Thymus (tissue), 14 donors: Measurements from ENCODE around the gene DEF6. TPM values are rescaled to one million over a fixed set of nuclear protein-coding genes. Genes with fewer than 3 reads are reported as not detected.

Source experiments
- DNase-seq, 9 donors: peaks; one replicate each; pipeline ENCODE4 v3.0.0-alpha.2; 2013; ENCODE audit warnings: low spot score in 9 of 9, low read depth in 6 of 9, missing footprints in 1 of 9
- H3K27ac ChIP-seq, 2 donors: one replicate each; pipeline ENCODE4 v1.5.1; 2013; ENCODE audit warnings: control low read depth in 1 of 2, low read depth in 1 of 2, low read length in 1 of 2, mild to moderate bottlenecking in 1 of 2, moderate library complexity in 1 of 2
- H3K27me3 ChIP-seq, 2 donors: one replicate each; pipeline ENCODE4 v1.5.1; 2013; ENCODE audit warnings: low read length in 1 of 2; ENCODE audit not compliant: control insufficient read depth in 2 of 2, insufficient read depth in 1 of 2
- H3K36me3 ChIP-seq, 2 donors: one replicate each; pipeline ENCODE4 v1.5.1; 2013; ENCODE audit warnings: low read length in 1 of 2, mild to moderate bottlenecking in 1 of 2, moderate library complexity in 1 of 2; ENCODE audit not compliant: control insufficient read depth in 2 of 2, insufficient read depth in 2 of 2
- H3K4me1 ChIP-seq, 2 donors: one replicate each; pipeline ENCODE4 v1.5.1; 2013; ENCODE audit warnings: low read length in 2 of 2; ENCODE audit not compliant: control insufficient read depth in 2 of 2, insufficient read depth in 2 of 2
- H3K4me3 ChIP-seq, 2 donors: one replicate each; pipeline ENCODE4 v1.5.1; 2013; ENCODE audit warnings: low read length in 2 of 2, control low read depth in 1 of 2, mild to moderate bottlenecking in 1 of 2
- H3K9me3 ChIP-seq, 2 donors: one replicate each; pipeline ENCODE4 v1.5.1; 2013; ENCODE audit warnings: low read length in 1 of 2, mild to moderate bottlenecking in 1 of 2; ENCODE audit not compliant: control insufficient read depth in 2 of 2, insufficient read depth in 1 of 2
- WGBS: extraction: QIAGEN DNeasy Blood & Tissue Kit; methylation state at CpG from one replicate; pipeline ENCODE4 v1.1.7; 2013; 5-methylcytosine and 5-hydroxymethylcytosine counted together
- long read RNA-seq, 10 donors: transcript quantifications; one replicate each; lab custom pipeline, GENCODE V29; 2026
- polyA plus RNA-seq: library from polyadenylated mRNA; stranded (reverse); fragments of 200-250 nt; gene quantifications from one replicate; pipeline ENCODE4 v1.2.3, GENCODE V29; 2013
- total RNA-seq: library from RNA; stranded (reverse); fragments of 120-200 nt; gene quantifications from one replicate; pipeline ENCODE4 v1.2.4, GENCODE V29; 2013
- donor health status: healthy.

DEF6 gene
- total RNA-seq (75.7 TPM), polyA plus RNA-seq (148 TPM)
- long read RNA-seq, donor 1, partial matches to known transcripts: 0 of 2 reads
- long read RNA-seq, donor 1, other reads (novel, unspliced or antisense): 0 of 2 reads
- long read RNA-seq, donor 2: 0 reads
- long read RNA-seq, donor 3, transcript DEF6-201 (11 exons, 2,262 nt): major isoform, 18 of 36 reads
- long read RNA-seq, donor 3, partial matches to known transcripts: 17 of 36 reads
- long read RNA-seq, donor 3, other reads (novel, unspliced or antisense): 0 of 36 reads
- long read RNA-seq, donor 4, transcript DEF6-201 (11 exons, 2,262 nt): major isoform, 13 of 25 reads
- long read RNA-seq, donor 4, partial matches to known transcripts: 11 of 25 reads
- long read RNA-seq, donor 4, other reads (novel, unspliced or antisense): 0 of 25 reads
- long read RNA-seq, donor 5, transcript DEF6-201 (11 exons, 2,262 nt): major isoform, 41 of 81 reads
- long read RNA-seq, donor 5, partial matches to known transcripts: 38 of 81 reads
- long read RNA-seq, donor 5, other reads (novel, unspliced or antisense): 0 of 81 reads
- long read RNA-seq, donor 6, transcript DEF6-201 (11 exons, 2,262 nt): major isoform, 18 of 51 reads
- long read RNA-seq, donor 6, partial matches to known transcripts: 33 of 51 reads
- long read RNA-seq, donor 6, other reads (novel, unspliced or antisense): 0 of 51 reads
- long read RNA-seq, donor 7, transcript DEF6-201 (11 exons, 2,262 nt): major isoform, 6 of 34 reads
- long read RNA-seq, donor 7, partial matches to known transcripts: 27 of 34 reads
- long read RNA-seq, donor 7, other reads (novel, unspliced or antisense): 0 of 34 reads
- long read RNA-seq, donor 8, transcript DEF6-201 (11 exons, 2,262 nt): major isoform, 13 of 20 reads
- long read RNA-seq, donor 8, partial matches to known transcripts: 7 of 20 reads
- long read RNA-seq, donor 8, other reads (novel, unspliced or antisense): 0 of 20 reads
- long read RNA-seq, donor 9, transcript DEF6-201 (11 exons, 2,262 nt): major isoform, 12 of 64 reads
- long read RNA-seq, donor 9, partial matches to known transcripts: 51 of 64 reads
- long read RNA-seq, donor 9, other reads (novel, unspliced or antisense): 0 of 64 reads
- long read RNA-seq, donor 10, transcript DEF6-201 (11 exons, 2,262 nt): major isoform, 17 of 17 reads
- long read RNA-seq, donor 10, partial matches to known transcripts: 0 of 17 reads
- long read RNA-seq, donor 10, other reads (novel, unspliced or antisense): 0 of 17 reads

- DNase-seq: peak; percentile 70 to 95 (median 86)
- Histone ChIP-seq H3K27me3 (no peaks in the 10 kb centered on the region), H3K27ac (peak within 1 kb of the TSS; percentile 94 to 97), H3K4me3 (peak within 1 kb of the TSS; percentile 75 to 97), H3K36me3 (peaks cover 20 to 52% of the 10 kb centered on the region in 2 donors), H3K9me3 (peaks cover 0 to 2% of the 10 kb centered on the region in 2 donors), H3K4me1 (peaks cover 43 to 58% of the 10 kb centered on the region in 2 donors)
- under 1% methylated on average over 35 of the region's 35 CpGs for WGBS
Measured at GRCh38 chr6:35297601-35298481, at the start of gene DEF6. Gene DEF6 (plus strand): TSS chr6:35297818. CDS start chr6:35297857, 39 bp downstream.

- no peak for DNase-seq
- no peak overlapping the region for H3K4me3 ChIP-seq
- WGBS: 62% methylated on average over 3 of the region's 3 CpGs
- H3K9me3 ChIP-seq: peaks cover 0 to 4% of the 10 kb centered on the region in 2 donors
- no peak overlapping the region for H3K27ac ChIP-seq
- H3K36me3 ChIP-seq: peaks cover 0 to 6% of the 10 kb centered on the region in 2 donors
- no peaks in the 10 kb centered on the region for H3K27me3 ChIP-seq
- H3K4me1 ChIP-seq: peaks cover 0 to 12% of the 10 kb centered on the region in 2 donors
Measured at GRCh38 chr6:35248300-35248699, 49.3 kb upstream of the DEF6 start.

GRCh38 chr6:35248965-35249364, 48.7 kb upstream of the DEF6 start:
- Histone ChIP-seq H3K4me3 (no peak overlapping the region), H3K4me1 (peaks cover 0 to 12% of the 10 kb centered on the region in 2 donors), H3K36me3 (peaks cover 0 to 3% of the 10 kb centered on the region in 2 donors), H3K27me3 (no peaks in the 10 kb centered on the region), H3K9me3 (peaks cover 0 to 4% of the 10 kb centered on the region in 2 donors), H3K27ac (no peak overlapping the region)
- 92% methylated on average over 3 of the region's 3 CpGs for WGBS
- DNase-seq: no peak

- over 99% methylated on average over 3 of the region's 3 CpGs for WGBS
- Histone ChIP-seq H3K27me3 (no peaks in the 10 kb centered on the region), H3K9me3 (no peaks in the 10 kb centered on the region), H3K36me3 (no peaks in the 10 kb centered on the region), H3K27ac (no peak overlapping the region), H3K4me1 (no peaks in the 10 kb centered on the region), H3K4me3 (no peak overlapping the region)
- no peak for DNase-seq
Measured at GRCh38 chr6:35251949-35252348, 45.7 kb upstream of the DEF6 start.

- no peak for DNase-seq
- WGBS: 98% methylated on average over 1 of the region's 1 CpG
- Histone ChIP-seq H3K27ac (no peak overlapping the region), H3K36me3 (no peaks in the 10 kb centered on the region), H3K4me1 (peaks cover 2 to 5% of the 10 kb centered on the region in 2 donors), H3K27me3 (no peaks in the 10 kb centered on the region), H3K9me3 (no peaks in the 10 kb centered on the region), H3K4me3 (no peak overlapping the region)
Measured at GRCh38 chr6:35253249-35253648, 44.4 kb upstream of the DEF6 start.

- WGBS: 64% methylated on average over 7 of the region's 7 CpGs
- peak overlapping the region; percentile 84 to 91 for H3K27ac ChIP-seq
Measured at GRCh38 chr6:35258336-35258735, 39.3 kb upstream of the DEF6 start.

GRCh38 chr6:35258858-35259193, 38.8 kb upstream of the DEF6 start:
- Histone ChIP-seq H3K4me3 (peak overlapping the region; percentile 74 to 82), H3K4me1 (peaks cover 10 to 19% of the 10 kb centered on the region in 2 donors), H3K9me3 (no peaks in the 10 kb centered on the region), H3K27ac (peak overlapping the region; percentile 84 to 91), H3K27me3 (no peaks in the 10 kb centered on the region), H3K36me3 (no peaks in the 10 kb centered on the region)
- WGBS: 1% methylated on average over 20 of the region's 20 CpGs
- no peak for DNase-seq

More at GRCh38 chr6:35258336-35258735, 39.3 kb upstream of the DEF6 start:
- Histone ChIP-seq H3K4me1 (peaks cover 10 to 19% of the 10 kb centered on the region in 2 donors), H3K9me3 (no peaks in the 10 kb centered on the region), H3K4me3 (peak overlapping the region; percentile 74 to 82), H3K27me3 (no peaks in the 10 kb centered on the region), H3K36me3 (no peaks in the 10 kb centered on the region)
- no peak for DNase-seq
